Measurements from ENCODE around the gene CPXM2.

Gene CPXM2

DNA sequence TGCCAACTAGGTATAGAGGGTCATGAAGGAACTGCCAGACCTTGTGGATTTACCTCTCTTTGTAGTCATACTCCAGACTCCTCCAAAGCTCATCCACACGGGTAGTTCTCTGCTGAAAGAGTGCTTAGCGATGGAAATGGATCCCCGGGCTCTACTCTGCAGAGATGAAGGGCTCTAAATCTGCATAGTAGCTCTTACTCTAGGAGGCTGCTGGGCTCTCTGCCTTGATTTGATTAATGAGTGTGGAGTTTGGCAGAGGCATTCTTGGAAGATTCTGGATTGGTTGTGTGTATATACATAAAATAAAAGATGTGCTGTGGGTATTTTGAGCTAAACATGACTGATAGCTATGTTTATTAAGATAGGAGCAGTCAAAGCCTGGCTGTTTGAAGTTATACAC lies 21.3 kb upstream of the CPXM2 start:
- TF ChIP-seq EGR1 (IDR thresholded peaks at IDR 0.05), result no peak

GRCh38 chr10:123912466-123912865 lies 20.9 kb upstream of the CPXM2 start:
- no peak for TF ChIP-seq USF1 (IDR thresholded peaks at IDR 0.05)

GRCh38 chr10:123911866-123912265 lies 20.3 kb upstream of the CPXM2 start:
- TF ChIP-seq, protein P1, sequence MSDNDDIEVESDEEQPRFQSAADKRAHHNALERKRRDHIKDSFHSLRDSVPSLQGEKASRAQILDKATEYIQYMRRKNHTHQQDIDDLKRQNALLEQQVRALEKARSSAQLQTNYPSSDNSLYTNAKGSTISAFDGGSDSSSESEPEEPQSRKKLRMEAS (IDR thresholded peaks at IDR 0.05), result no peak

DNA sequence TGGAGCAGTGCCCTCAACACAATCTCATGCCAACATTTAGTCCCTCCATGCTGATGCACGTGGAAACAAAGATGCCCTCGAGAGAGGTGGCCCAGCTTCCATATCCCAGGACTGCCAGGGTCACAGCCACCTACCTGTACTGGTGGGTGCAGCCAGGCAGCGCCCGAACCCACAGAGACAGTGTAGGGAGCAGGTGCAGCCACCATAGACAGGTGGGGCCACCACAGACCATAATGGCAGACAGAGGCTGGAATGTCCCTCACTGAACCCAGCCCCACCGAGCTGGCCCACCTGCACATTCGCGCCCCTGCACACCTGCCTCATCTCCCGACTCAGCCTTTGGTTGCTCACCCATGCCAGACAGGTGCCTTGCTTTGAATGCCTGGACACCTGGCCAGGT lies 18.3 kb upstream of the CPXM2 start:
- TF ChIP-seq EGR1 (IDR thresholded peaks at IDR 0.05) (no peak), TEAD4 (IDR thresholded peaks at IDR 0.05) (no peak), FOXM1 (IDR thresholded peaks at IDR 0.05; ENCODE audit: borderline replicate concordance, low read depth) (no peak), TCF12 (IDR thresholded peaks at IDR 0.05; ENCODE audit: low read depth) (no peak), USF1 (IDR thresholded peaks at IDR 0.05) (no peak), TAF1 (IDR thresholded peaks at IDR 0.05; ENCODE audit: low read depth) (no peak), ZBTB7A (IDR thresholded peaks at IDR 0.05; ENCODE audit: low read depth) (no peak)
- TF ChIP-seq, protein P2, sequence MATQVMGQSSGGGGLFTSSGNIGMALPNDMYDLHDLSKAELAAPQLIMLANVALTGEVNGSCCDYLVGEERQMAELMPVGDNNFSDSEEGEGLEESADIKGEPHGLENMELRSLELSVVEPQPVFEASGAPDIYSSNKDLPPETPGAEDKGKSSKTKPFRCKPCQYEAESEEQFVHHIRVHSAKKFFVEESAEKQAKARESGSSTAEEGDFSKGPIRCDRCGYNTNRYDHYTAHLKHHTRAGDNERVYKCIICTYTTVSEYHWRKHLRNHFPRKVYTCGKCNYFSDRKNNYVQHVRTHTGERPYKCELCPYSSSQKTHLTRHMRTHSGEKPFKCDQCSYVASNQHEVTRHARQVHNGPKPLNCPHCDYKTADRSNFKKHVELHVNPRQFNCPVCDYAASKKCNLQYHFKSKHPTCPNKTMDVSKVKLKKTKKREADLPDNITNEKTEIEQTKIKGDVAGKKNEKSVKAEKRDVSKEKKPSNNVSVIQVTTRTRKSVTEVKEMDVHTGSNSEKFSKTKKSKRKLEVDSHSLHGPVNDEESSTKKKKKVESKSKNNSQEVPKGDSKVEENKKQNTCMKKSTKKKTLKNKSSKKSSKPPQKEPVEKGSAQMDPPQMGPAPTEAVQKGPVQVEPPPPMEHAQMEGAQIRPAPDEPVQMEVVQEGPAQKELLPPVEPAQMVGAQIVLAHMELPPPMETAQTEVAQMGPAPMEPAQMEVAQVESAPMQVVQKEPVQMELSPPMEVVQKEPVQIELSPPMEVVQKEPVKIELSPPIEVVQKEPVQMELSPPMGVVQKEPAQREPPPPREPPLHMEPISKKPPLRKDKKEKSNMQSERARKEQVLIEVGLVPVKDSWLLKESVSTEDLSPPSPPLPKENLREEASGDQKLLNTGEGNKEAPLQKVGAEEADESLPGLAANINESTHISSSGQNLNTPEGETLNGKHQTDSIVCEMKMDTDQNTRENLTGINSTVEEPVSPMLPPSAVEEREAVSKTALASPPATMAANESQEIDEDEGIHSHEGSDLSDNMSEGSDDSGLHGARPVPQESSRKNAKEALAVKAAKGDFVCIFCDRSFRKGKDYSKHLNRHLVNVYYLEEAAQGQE (IDR thresholded peaks at IDR 0.05; ENCODE audit: low read depth), result no peak
- TF ChIP-seq, protein P1 (IDR thresholded peaks at IDR 0.05), result no peak

- TF ChIP-seq RAD21 (IDR thresholded peaks at IDR 0.05; ENCODE audit: low read depth) (no peak), EP300 (IDR thresholded peaks at IDR 0.05; ENCODE audit: borderline replicate concordance) (no peak), TAF1 (IDR thresholded peaks at IDR 0.05; ENCODE audit: low read depth) (no peak), YY1 (IDR thresholded peaks at IDR 0.05; ENCODE audit: low read depth) (no peak), USF1 (IDR thresholded peaks at IDR 0.05) (no peak), CREB1 (IDR thresholded peaks at IDR 0.05; ENCODE audit: low read depth) (no peak), ZBTB7A (IDR thresholded peaks at IDR 0.05; ENCODE audit: low read depth) (no peak), TCF12 (IDR thresholded peaks at IDR 0.05; ENCODE audit: low read depth) (no peak), NFIC (IDR thresholded peaks at IDR 0.05) (no peak), TEAD4 (IDR thresholded peaks at IDR 0.05) (no peak), CEBPB (IDR thresholded peaks at IDR 0.05) (no peak), FOXM1 (IDR thresholded peaks at IDR 0.05; ENCODE audit: borderline replicate concordance, low read depth) (no peak), EGR1 (IDR thresholded peaks at IDR 0.05) (no peak)
- TF ChIP-seq, protein P2 (IDR thresholded peaks at IDR 0.05; ENCODE audit: low read depth), result no peak
These were observed 17.8 kb upstream of the CPXM2 start for GRCh38 chr10:123909426-123909825.

DNA sequence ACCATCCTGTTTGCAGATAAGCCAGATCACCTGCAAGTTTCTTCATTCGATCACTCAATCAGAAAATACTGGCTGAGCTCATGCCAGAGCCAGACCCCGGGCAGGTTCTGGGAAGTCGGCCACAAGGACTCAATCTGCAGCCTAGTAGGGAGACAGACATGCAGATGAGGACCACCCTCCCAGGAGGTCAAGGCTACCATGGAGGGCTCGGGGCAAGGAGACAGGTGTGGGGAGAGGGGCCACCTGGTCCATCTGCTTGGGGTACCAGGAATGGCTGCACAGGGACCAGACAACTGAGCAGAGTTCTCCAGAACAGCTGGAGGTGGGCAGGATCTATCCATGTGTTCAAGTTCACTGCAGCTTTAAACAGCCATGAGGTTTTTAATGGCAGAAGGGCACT lies 16.8 kb upstream of the CPXM2 start:
- no peak for TF ChIP-seq TCF12 (IDR thresholded peaks at IDR 0.05; ENCODE audit: low read depth)
- no peak for TF ChIP-seq CEBPB (IDR thresholded peaks at IDR 0.05)
- no peak for TF ChIP-seq EGR1 (IDR thresholded peaks at IDR 0.05)
- no peak for TF ChIP-seq USF1 (IDR thresholded peaks at IDR 0.05)
- TF ChIP-seq TEAD4 (IDR thresholded peaks at IDR 0.05), result no peak
- no peak for TF ChIP-seq FOXM1 (IDR thresholded peaks at IDR 0.05; ENCODE audit: borderline replicate concordance, low read depth)
- TF ChIP-seq, protein P1 (IDR thresholded peaks at IDR 0.05), result no peak
- no peak for TF ChIP-seq TAF1 (IDR thresholded peaks at IDR 0.05; ENCODE audit: low read depth)
- TF ChIP-seq YY1 (IDR thresholded peaks at IDR 0.05; ENCODE audit: low read depth), result no peak
- TF ChIP-seq ZBTB7A (IDR thresholded peaks at IDR 0.05; ENCODE audit: low read depth), result no peak
- TF ChIP-seq RAD21 (IDR thresholded peaks at IDR 0.05; ENCODE audit: low read depth), result no peak
- TF ChIP-seq, protein P2 (IDR thresholded peaks at IDR 0.05; ENCODE audit: low read depth), result no peak
- TF ChIP-seq NFIC (IDR thresholded peaks at IDR 0.05), result no peak
- no peak for TF ChIP-seq CREB1 (IDR thresholded peaks at IDR 0.05; ENCODE audit: low read depth)
- TF ChIP-seq EP300 (IDR thresholded peaks at IDR 0.05; ENCODE audit: borderline replicate concordance), result no peak

Data from Ishikawa (cell line).